Middle frontal gyrus (tissue), 1 donor: ENCODE measurements around the gene CENPO.

Experiments used
- DNase-seq: peaks from one replicate; pipeline ENCODE4 v3.0.0-alpha.2; 2015; ENCODE audit warnings: low spot score; ENCODE audit errors: extremely low spot score

CENPO gene

GRCh38 chr2:24837996-24838513 lies 44.8 kb downstream of the CENPO start:
- no peak for DNase-seq

GRCh38 chr2:24838541-24838940 lies 45.3 kb downstream of the CENPO start:
- no peak for DNase-seq

- no peak for DNase-seq
Observed at GRCh38 chr2:24839729-24840128, 46.5 kb downstream of the CENPO start.

GRCh38 chr2:24840164-24840869 lies 47.1 kb downstream of the CENPO start:
- no peak for DNase-seq

GRCh38 chr2:24840962-24841945 lies 48.0 kb downstream of the CENPO start:
- no peak for DNase-seq

GRCh38 chr2:24842081-24843050 lies 49.1 kb downstream of the CENPO start:
- no peak for DNase-seq

GRCh38 chr2:24843330-24843860 lies 50.2 kb downstream of the CENPO start:
- DNase-seq = no peak

GRCh38 chr2:24844023-24844685 lies 50.9 kb downstream of the CENPO start:
- DNase-seq = no peak

GRCh38 chr2:24845691-24846090 lies 52.5 kb downstream of the CENPO start:
- DNase-seq = no peak

- DNase-seq = no peak
Observed at GRCh38 chr2:24850944-24851343, 57.7 kb downstream of the CENPO start.

GRCh38 chr2:24852026-24852425 lies 58.8 kb downstream of the CENPO start:
- DNase-seq = no peak

GRCh38 chr2:24852431-24853020 lies 59.3 kb downstream of the CENPO start:
- DNase-seq = no peak

- no peak for DNase-seq
Observed at GRCh38 chr2:24853046-24853445, 59.8 kb downstream of the CENPO start.

GRCh38 chr2:24853996-24854395 lies 60.8 kb downstream of the CENPO start:
- no peak for DNase-seq

- no peak for DNase-seq
Observed at GRCh38 chr2:24855022-24855622, 61.9 kb downstream of the CENPO start.

- no peak for DNase-seq
Observed at GRCh38 chr2:24855726-24856125, 62.5 kb downstream of the CENPO start.

GRCh38 chr2:24856791-24857211 lies 63.6 kb downstream of the CENPO start:
- DNase-seq = no peak

- no peak for DNase-seq
Observed at GRCh38 chr2:24857746-24858145, 64.5 kb downstream of the CENPO start.

- no peak for DNase-seq
Observed at GRCh38 chr2:24858996-24859395, 65.8 kb downstream of the CENPO start.
